Measurements from ENCODE around the gene FAM221A.
A peak's percentile ranks its signal among the peaks of the same experiment; 100 is the strongest.
"Not testable (repeated sequence)": the region's sequence is repeated elsewhere in the genome, so short reads cannot be mapped to it uniquely, and the experiment has no call there.

FAM221A gene

GRCh38 chr7:23709081-23709750 lies 29.2 kb downstream of the FAM221A start:
- DNase-seq: no peak

- no peak for DNase-seq
These were observed 30.0 kb downstream of the FAM221A start, which contains the start of gene STK31 for GRCh38 chr7:23710000-23710399. TSS of gene STK31 (plus strand) at chr7:23710219. CDS start at chr7:23710286, 67 bp downstream.

DNA sequence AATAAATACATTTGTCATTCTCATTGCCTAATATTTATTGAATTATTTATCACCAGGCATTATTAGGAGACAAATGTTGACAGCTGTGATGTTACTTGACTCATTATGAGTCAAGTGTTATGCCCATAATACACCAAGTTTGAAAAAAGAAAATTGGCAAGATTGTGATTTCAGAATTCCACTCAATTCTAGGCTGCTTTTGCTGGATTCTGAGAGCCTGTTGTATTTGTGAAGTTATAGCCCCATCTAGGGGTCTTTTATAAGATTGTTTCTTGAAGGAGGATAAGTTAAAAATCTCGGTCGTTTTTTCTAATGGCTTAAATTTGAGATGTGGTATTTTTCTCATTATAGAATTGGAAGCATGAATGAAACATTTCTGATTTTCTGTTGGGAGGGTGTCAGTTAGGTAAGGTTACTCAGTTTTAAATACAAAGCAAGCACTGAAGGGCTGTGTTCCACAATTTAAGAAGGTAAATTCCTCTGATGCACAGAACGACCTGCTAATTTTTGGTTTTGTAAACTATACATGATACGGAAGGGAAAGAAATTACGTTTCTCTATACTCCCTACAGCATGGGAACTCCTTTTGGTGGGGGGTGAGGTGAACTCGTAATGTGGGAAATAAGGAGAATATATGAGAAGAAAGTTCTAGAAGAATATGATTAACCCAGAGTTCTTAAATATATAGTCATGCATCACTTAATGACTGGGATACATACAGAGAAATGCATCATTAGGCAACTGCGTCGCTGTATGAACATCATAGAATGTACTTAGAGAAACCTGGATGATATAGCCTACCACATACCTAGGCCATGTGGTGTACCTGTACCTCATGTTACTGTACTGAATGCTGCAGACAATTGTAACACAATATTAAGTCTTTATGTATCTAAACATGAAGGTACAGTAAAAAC lies 32.6 kb downstream of the FAM221A start:
- peak; percentile 49 to 62 for DNase-seq

DNA sequence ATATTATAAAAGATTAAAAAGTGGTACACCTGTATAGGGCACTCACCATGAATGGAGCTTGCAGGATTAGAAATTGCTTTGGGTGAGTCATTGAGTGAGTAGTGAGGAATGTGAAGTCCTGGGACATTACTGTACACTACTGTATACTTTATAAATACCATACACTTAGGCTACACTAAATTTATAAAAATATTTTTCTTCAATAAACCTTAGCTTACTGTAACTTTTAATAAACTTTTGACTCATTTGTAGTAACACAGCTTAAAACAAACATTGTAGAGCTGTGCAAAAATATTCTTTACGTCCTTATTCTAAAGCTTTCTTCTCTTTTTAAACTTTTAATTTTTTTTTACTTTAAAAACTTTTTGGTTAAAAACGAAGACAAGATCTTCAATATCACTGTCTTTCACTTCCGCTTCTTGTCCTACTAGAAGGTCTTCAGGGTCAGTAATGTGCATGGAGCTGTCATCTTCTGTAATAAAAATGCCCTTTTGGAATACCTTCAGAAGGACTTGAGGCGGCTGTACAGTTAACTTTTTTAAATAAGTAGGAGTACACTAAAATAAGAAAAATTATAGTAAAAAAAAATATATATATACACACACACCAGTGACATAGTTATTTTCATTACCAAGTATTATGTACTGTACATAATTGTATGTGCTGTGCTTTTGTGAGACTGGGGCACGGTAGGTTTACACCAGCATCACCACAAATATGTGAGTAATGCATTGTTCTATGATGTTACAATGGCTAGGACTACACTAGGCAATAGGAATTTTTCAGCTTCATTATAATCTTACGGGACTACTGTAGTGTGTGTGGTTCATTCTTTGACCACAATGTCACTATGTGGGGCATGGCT lies 33.5 kb downstream of the FAM221A start:
- DNase-seq: no peak

GRCh38 chr7:23714150-23714464 lies 34.1 kb downstream of the FAM221A start:
- DNase-seq: no peak

GRCh38 chr7:23714579-23714978 lies 34.6 kb downstream of the FAM221A start:
- DNase-seq: no peak

- no peak for DNase-seq
These were observed 35.1 kb downstream of the FAM221A start for GRCh38 chr7:23715099-23715498.

DNA sequence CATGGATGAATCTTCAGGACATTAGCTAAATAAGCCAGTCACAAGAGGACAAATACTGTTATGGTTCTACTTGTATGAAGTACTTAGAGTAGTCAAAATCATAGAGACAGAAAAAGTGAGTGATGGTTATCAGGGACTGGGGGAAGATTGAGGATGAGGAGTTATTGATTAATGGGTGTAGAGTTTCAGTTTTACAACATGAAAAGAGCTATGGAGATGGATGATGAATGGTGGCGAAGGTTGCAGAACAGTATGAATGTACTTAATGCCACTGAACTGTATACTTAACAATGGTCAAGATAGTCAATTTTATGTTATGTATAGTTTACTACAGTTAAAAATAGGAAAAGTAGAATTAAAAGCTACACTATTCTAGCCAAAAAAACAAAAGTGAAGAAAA lies 37.8 kb downstream of the FAM221A start:
- DNase-seq: no peak

- no peak for DNase-seq
These were observed 41.5 kb downstream of the FAM221A start for GRCh38 chr7:23721456-23721855.

DNA sequence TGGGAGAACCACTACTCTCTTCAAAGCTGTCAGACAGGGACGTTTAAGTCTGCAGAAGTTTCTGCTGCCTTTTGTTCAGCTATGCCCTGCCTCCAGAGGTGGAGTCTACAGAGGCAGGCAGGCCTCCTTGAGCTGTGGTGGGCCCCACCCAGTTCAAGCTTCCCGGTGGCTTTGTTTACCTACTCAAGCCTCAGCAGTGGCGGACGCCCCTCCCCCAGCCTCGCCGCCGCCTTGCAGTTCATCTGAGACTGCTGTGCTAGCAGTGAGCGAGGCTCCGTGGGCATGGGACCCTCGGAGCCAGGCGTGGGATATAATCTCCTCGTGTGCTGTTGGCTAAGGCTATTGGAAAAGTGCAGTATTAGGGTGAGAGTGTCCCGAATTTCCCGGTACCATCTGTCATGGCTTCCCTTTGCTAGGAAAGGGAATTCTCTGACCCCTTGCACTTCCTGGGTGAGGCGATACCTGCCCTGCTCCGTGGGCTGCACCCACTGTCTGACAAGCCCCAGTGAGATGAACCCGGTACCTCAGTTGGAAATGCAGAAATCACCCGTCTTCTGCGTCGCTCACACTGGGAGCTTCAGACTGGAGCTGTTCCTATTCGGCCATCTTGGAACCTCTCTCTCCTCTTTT lies 42.7 kb downstream of the FAM221A start:
- not testable (repeated sequence) for DNase-seq

- not testable (repeated sequence) for DNase-seq
These were observed 44.1 kb downstream of the FAM221A start for GRCh38 chr7:23724113-23724512.

DNA sequence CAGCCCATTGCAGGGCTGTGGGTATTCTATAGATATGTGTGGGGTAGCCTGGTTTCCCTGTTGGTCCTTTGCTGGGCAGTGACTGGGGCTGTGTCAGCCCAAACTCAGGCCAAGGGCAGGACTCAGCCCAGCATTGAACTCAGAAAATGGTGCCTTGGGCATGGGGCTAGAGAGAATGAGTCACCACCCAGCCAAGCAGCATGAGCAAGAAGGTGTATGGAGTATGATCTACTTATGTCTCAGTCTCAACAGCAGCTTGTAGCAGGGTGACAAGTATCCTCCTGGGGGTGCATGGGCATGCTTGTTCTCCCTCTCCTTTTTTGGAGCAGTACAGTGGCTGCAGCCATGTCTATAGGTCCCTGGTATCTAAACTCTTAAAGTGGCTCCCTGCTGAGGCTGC lies 62.1 kb downstream of the FAM221A start:
- DNase-seq: no peak

GRCh38 chr7:23743226-23743625 lies 63.2 kb downstream of the FAM221A start:
- DNase-seq: no peak

DNA sequence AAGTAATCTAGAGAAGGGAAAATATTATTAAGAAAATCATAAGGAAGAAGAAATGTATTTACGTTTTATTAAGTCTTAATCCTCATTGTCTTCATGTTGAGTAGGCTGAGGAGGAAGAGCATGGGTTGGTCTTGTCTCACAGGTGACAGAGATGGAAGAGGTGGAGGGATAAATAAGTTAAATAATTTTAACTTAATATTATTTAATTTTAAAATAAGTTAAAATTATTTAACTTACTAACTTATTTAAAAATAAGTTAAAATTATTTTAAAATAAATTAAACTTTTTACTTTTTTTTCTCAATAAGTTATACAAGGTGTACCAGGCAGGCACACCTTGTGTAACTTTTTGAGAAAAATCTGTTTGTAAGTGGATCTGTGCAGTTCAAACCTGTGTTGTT lies 66.6 kb downstream of the FAM221A start:
- DNase-seq: no peak

- no peak for DNase-seq
These were observed 71.9 kb downstream of the FAM221A start for GRCh38 chr7:23751852-23752251.
